IMR-90 (cell line): ENCODE data around the gene CD33. TPM values are rescaled to one million over a fixed set of nuclear protein-coding genes. Genes with fewer than 3 reads are reported as not detected.

Experiments
- ATAC-seq: fragments of 200-7000 bp; cut with Tn5 transposase; 2 replicates; pipeline ENCODE4 v1.9.1; 2020; ENCODE audit warnings: low read depth, mild to moderate bottlenecking, moderate library complexity
- BruUV-seq: library from RNA; stranded (reverse); fragments of 400-500 nt; replicated peaks from 2 replicates; lab custom pipeline; 2021; lab: Mats Ljungman, UMichigan
- CTCF ChIA-PET: fragments of 300-600 bp; formaldehyde crosslinking; extraction: SDS; loops from one replicate; lab custom pipeline; 2021; ENCODE audit warnings: antibody characterized with exemption; lab: Yijun Ruan, JAX
- POLR2A ChIA-PET: fragments of 300-600 bp; sonication (Branson Sonifier 250); formaldehyde crosslinking; loops from one replicate; lab custom pipeline; 2022; ENCODE audit warnings: antibody characterized with exemption; ENCODE audit not compliant: unreplicated experiment; lab: Charles Lee
- DNase-seq: peaks from one replicate; pipeline ENCODE4 v3.0.0; 2013
- H2AFZ ChIP-seq: replicated peaks from 2 replicates; pipeline ENCODE3; 2013; ENCODE audit warnings: low read length, mild to moderate bottlenecking; ENCODE audit not compliant: poor library complexity
- H2AK5ac ChIP-seq: 2 replicates; pipeline ENCODE4 v1.6.1; 2013; ENCODE audit warnings: low read depth, low read length, inconsistent platforms
- H2AK9ac ChIP-seq: replicated peaks from 2 replicates; pipeline ENCODE3; 2013; ENCODE audit warnings: mild to moderate bottlenecking, low read depth, low read length, moderate library complexity; ENCODE audit not compliant: poor library complexity
- H2BK120ac ChIP-seq: 2 replicates; pipeline ENCODE4 v1.6.1; 2013; ENCODE audit warnings: low read depth, low read length, inconsistent platforms
- H2BK15ac ChIP-seq: 3 replicates; pipeline ENCODE4 v1.6.1; 2013; ENCODE audit warnings: low read depth, low read length, inconsistent platforms
- H2BK20ac ChIP-seq: 2 replicates; pipeline ENCODE4 v1.6.1; 2013; ENCODE audit warnings: low read depth, mild to moderate bottlenecking, inconsistent platforms, low read length, moderate library complexity
- H2BK5ac ChIP-seq: 2 replicates; pipeline ENCODE4 v1.6.1; 2013; ENCODE audit warnings: mild to moderate bottlenecking, low read depth, low read length, inconsistent platforms; ENCODE audit not compliant: poor library complexity, severe bottlenecking
- H3K14ac ChIP-seq: replicated peaks from 2 replicates; pipeline ENCODE4 v1.6.1; 2013; ENCODE audit warnings: low read depth, low read length, inconsistent platforms
- H3K18ac ChIP-seq: 2 replicates; pipeline ENCODE4 v1.6.1; 2013; ENCODE audit warnings: low read depth, low read length, control low read depth
- H3K23ac ChIP-seq: 2 replicates; pipeline ENCODE4 v1.6.1; 2013; ENCODE audit warnings: low read depth, low read length, inconsistent platforms
- H3K27ac ChIP-seq: 2 replicates; pipeline ENCODE4 v1.5.1; 2013; ENCODE audit warnings: mild to moderate bottlenecking, control low read depth, low read length; ENCODE audit not compliant: insufficient read depth
- H3K27me3 ChIP-seq: 2 replicates; pipeline ENCODE4 v1.6.1; 2013; ENCODE audit warnings: low read length; ENCODE audit not compliant: control insufficient read depth, insufficient read depth
- H3K36me3 ChIP-seq: 2 replicates; pipeline ENCODE4 v1.6.1; 2013; ENCODE audit warnings: low read length, mixed read lengths; ENCODE audit not compliant: control insufficient read depth, insufficient read depth
- H3K4ac ChIP-seq: 2 replicates; pipeline ENCODE4 v1.6.1; 2013; ENCODE audit warnings: low read depth, low read length, inconsistent platforms
- H3K4me1 ChIP-seq: 2 replicates; pipeline ENCODE4 v1.6.1; 2013; ENCODE audit warnings: low read length, mixed read lengths; ENCODE audit not compliant: control insufficient read depth, insufficient read depth
- H3K4me2 ChIP-seq: 2 replicates; pipeline ENCODE4 v1.6.1; 2013; ENCODE audit warnings: low read depth, mild to moderate bottlenecking, control low read depth, low read length, moderate library complexity
- H3K4me3 ChIP-seq: 2 replicates; pipeline ENCODE4 v1.5.1; 2013; ENCODE audit warnings: low read depth, mild to moderate bottlenecking, control low read depth, low read length, moderate library complexity; ENCODE audit not compliant: insufficient read depth
- H3K56ac ChIP-seq: 2 replicates; pipeline ENCODE4 v1.6.1; 2013; ENCODE audit warnings: low read length, inconsistent platforms; ENCODE audit not compliant: insufficient read depth; ENCODE audit errors: extremely low read depth
- H3K79me1 ChIP-seq, 2 experiments: 2 replicates each; pipeline ENCODE4 v1.6.1; 2013; ENCODE audit warnings: low read length in 2 of 2, inconsistent platforms in 1 of 2, low read depth in 1 of 2
- H3K9ac ChIP-seq: 2 replicates; pipeline ENCODE4 v1.6.1; 2013; ENCODE audit warnings: low read depth, low read length, control low read depth
- H3K9me1 ChIP-seq: 2 replicates; pipeline ENCODE4 v1.6.1; 2013; ENCODE audit warnings: low read length, inconsistent platforms; ENCODE audit not compliant: insufficient read depth
- H3K9me3 ChIP-seq: 2 replicates; pipeline ENCODE4 v1.6.1; 2013; ENCODE audit warnings: low read length; ENCODE audit not compliant: control insufficient read depth, insufficient read depth
- H4K20me1 ChIP-seq: 2 replicates; pipeline ENCODE4 v1.6.1; 2013; ENCODE audit warnings: low read length, inconsistent platforms; ENCODE audit not compliant: insufficient read depth
- H4K5ac ChIP-seq: 2 replicates; pipeline ENCODE4 v1.6.1; 2013; ENCODE audit warnings: mild to moderate bottlenecking, low read depth, low read length, control low read depth
- H4K8ac ChIP-seq, 2 experiments: 2 replicates each; pipeline ENCODE4 v1.6.1; 2013; ENCODE audit warnings: low read depth in 2 of 2, low read length in 2 of 2, control low read depth in 1 of 2, inconsistent platforms in 1 of 2
- H4K91ac ChIP-seq: 2 replicates; pipeline ENCODE4 v1.6.1; 2013; ENCODE audit warnings: low read depth, low read length, inconsistent platforms; ENCODE audit not compliant: insufficient read depth
- BHLHE40 ChIP-seq: fragments of 150-350 bp; IDR thresholded peaks from 2 replicates; pipeline ENCODE4 v1.6.1; 2016; ENCODE audit warnings: mild to moderate bottlenecking, low read depth, low read length
- CEBPB ChIP-seq: IDR thresholded peaks from 2 replicates; pipeline ENCODE4 v1.6.1; 2012; ENCODE audit warnings: low read depth, low read length, improper control_type of control experiment
- FOS ChIP-seq: fragments of 150-350 bp; IDR thresholded peaks from 2 replicates; pipeline ENCODE4 v1.6.1; 2016; ENCODE audit warnings: low read depth, low read length
- MAZ ChIP-seq: IDR thresholded peaks from 2 replicates; pipeline ENCODE4 v1.6.1; 2012; ENCODE audit warnings: low read depth, mild to moderate bottlenecking, low read length, improper control_type of control experiment, moderate library complexity, borderline replicate concordance
- NFE2L2 ChIP-seq: fragments of 150-350 bp; IDR thresholded peaks from 2 replicates; pipeline ENCODE4 v1.6.1; 2016; ENCODE audit warnings: low read depth, mild to moderate bottlenecking, low read length
- POLR2A ChIP-seq: IDR thresholded peaks from 2 replicates; pipeline ENCODE4 v1.6.1; 2012; ENCODE audit warnings: mild to moderate bottlenecking, low read depth, low read length
- RAD21 ChIP-seq: IDR thresholded peaks from 2 replicates; pipeline ENCODE4 v1.6.1; 2012; ENCODE audit warnings: low read length, improper control_type of control experiment
- SMC3 ChIP-seq: fragments of 150-350 bp; IDR thresholded peaks from 2 replicates; pipeline ENCODE4 v1.6.1; 2016; ENCODE audit warnings: low read depth, mild to moderate bottlenecking, antibody characterized with exemption, low read length, moderate library complexity
- WGBS, 2 experiments: methylation state at CpG; one replicate each; pipeline versions ENCODE4 v1.1.5 to v1.1.7; 2013; ENCODE audit warnings: missing lambda C conversion rate in 2 of 2; ENCODE audit not compliant: insufficient read length in 1 of 2; ENCODE audit errors: extremely low coverage in 2 of 2; 5-methylcytosine and 5-hydroxymethylcytosine counted together
- dilution Hi-C: fragments of 300-500 bp; cut with HindIII; formaldehyde crosslinking; loops from one replicate; pipeline ENCODE4 v1.14.3; 2018; ENCODE audit warnings: low sequenced_read_pairs; ENCODE audit not compliant: unreplicated experiment
- in situ Hi-C: fragments of 300-500 bp; cut with MboI; formaldehyde crosslinking; loops from 3 replicates; pipeline ENCODE4 v1.14.3; 2019; ENCODE audit warnings: low sequenced_read_pairs, inconsistent platforms, mixed read lengths
- intact Hi-C: fragments of 100-400 bp; cut with micrococcal nuclease; formaldehyde crosslinking; loops from 2 replicates; pipeline ENCODE4 v1.10.0; 2022
- polyA plus RNA-seq, 3 experiments: library from polyadenylated mRNA; depleted of rRNA; stranded (reverse); fragments of >200 nt; gene quantifications; 2 replicates each; pipeline ENCODE4 v1.2.3, GENCODE V29; 2012; ENCODE audit warnings: low replicate concordance in 1 of 3
- total RNA-seq: library from RNA; depleted of rRNA; stranded (reverse); fragments of >200 nt; gene quantifications from 2 replicates; pipeline ENCODE4 v1.2.3, GENCODE V29; 2012
- TF ChIP-seq, protein P1 (sequence below): conservative IDR thresholded peaks from 2 replicates; pipeline ENCODE4 v1.5.1; 2012; ENCODE audit warnings: mild to moderate bottlenecking, low read depth, low read length, improper control_type of control experiment
- TF ChIP-seq, protein P2 (sequence below): fragments of 150-350 bp; IDR thresholded peaks from 2 replicates; pipeline ENCODE4 v1.6.1; 2017; ENCODE audit warnings: mild to moderate bottlenecking, antibody characterized with exemption, low read length, low read depth

The CD33 gene
- total and polyA plus RNA-seq, 2 of the 4 experiments (the other 2 are of a cell fraction): not detected

DNA sequence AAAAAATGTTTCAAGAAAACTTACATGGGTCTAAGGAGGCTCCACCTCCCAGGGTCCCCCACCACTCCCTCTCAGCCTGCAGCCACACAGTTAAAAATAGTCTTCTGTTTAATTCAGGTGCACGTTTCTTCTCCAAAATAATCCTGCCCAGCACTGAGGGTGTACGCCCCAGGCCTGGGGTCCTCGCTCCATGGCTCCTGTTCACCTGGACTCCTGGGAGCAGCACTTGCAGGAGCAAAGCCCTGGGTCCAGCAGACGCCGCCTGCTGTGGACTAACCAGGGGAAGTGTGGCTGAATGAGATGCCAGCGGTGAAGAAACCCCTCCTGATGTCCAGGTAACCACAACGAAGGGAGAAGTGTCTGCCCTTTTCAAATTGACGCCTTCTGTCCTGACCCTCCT is 41.3 kb upstream of the CD33 start:
- no TSS peak for BruUV-seq
- Histone ChIP-seq H3K4me1 (no peaks in the 10 kb centered on the region), H3K36me3 (no peaks in the 10 kb centered on the region), H2AK9ac (no peak overlapping the region), H3K9me1 (no peaks in the 10 kb centered on the region), H3K23ac (no peak overlapping the region), H3K56ac (no peak overlapping the region), H2AFZ (no peak overlapping the region), H2AK5ac (no peak overlapping the region), H4K5ac (no peak overlapping the region), H4K91ac (no peak overlapping the region), H3K4me2 (no peak overlapping the region), H3K9me3 (peaks cover 4% of the 10 kb centered on the region; the same call in 1 of the 2 replicates), H2BK15ac (no peak overlapping the region), H4K20me1 (no peaks in the 10 kb centered on the region), H2BK20ac (no peak overlapping the region), H3K4me3 (no peak overlapping the region), H3K18ac (no peak overlapping the region), H4K8ac (no peak overlapping the region), H3K79me1 (no peaks in the 10 kb centered on the region), H2BK120ac (no peak overlapping the region), H3K27me3 (no peaks in the 10 kb centered on the region), H3K27ac (no peak overlapping the region), H3K4ac (no peak overlapping the region), H3K9ac (no peak overlapping the region), H3K14ac (no peak overlapping the region), H2BK5ac (no peak overlapping the region)
- TF ChIP-seq NFE2L2 (no peak), MAZ (no peak), POLR2A (no peak), BHLHE40 (no peak), FOS (no peak), RAD21 (no peak), CEBPB (no peak), SMC3 (no peak)
- TF ChIP-seq, protein P1, sequence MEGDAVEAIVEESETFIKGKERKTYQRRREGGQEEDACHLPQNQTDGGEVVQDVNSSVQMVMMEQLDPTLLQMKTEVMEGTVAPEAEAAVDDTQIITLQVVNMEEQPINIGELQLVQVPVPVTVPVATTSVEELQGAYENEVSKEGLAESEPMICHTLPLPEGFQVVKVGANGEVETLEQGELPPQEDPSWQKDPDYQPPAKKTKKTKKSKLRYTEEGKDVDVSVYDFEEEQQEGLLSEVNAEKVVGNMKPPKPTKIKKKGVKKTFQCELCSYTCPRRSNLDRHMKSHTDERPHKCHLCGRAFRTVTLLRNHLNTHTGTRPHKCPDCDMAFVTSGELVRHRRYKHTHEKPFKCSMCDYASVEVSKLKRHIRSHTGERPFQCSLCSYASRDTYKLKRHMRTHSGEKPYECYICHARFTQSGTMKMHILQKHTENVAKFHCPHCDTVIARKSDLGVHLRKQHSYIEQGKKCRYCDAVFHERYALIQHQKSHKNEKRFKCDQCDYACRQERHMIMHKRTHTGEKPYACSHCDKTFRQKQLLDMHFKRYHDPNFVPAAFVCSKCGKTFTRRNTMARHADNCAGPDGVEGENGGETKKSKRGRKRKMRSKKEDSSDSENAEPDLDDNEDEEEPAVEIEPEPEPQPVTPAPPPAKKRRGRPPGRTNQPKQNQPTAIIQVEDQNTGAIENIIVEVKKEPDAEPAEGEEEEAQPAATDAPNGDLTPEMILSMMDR: no peak
- TF ChIP-seq, protein P2, sequence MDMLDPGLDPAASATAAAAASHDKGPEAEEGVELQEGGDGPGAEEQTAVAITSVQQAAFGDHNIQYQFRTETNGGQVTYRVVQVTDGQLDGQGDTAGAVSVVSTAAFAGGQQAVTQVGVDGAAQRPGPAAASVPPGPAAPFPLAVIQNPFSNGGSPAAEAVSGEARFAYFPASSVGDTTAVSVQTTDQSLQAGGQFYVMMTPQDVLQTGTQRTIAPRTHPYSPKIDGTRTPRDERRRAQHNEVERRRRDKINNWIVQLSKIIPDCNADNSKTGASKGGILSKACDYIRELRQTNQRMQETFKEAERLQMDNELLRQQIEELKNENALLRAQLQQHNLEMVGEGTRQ: no peak
- DNase-seq (no peak), ATAC-seq (no peak)
- intact Hi-C loops (no loop called here), in situ Hi-C loops (no loop called here), dilution Hi-C loops (no loop called here)
- 53% methylated on average over 2 of the region's 8 CpGs; no CpG with 5 or more reads in 1 of the 2 experiments for WGBS, 2 experiments
- CTCF ChIA-PET: no interaction called here
- POLR2A ChIA-PET: no interaction called here
